Esophagus squamous epithelium (tissue), 4 donors: ENCODE data around the gene PRR35.

Experiments used
- POLR2A ChIP-seq, 4 donors: fragments of 450-650 bp; IDR thresholded peaks; one replicate each; pipeline ENCODE4 v1.6.1; 2017; ENCODE audit warnings: antibody characterized with exemption in 4 of 4, mild to moderate bottlenecking in 4 of 4, moderate library complexity in 3 of 4
- TF ChIP-seq, protein P1 (sequence below), 6 experiments: fragments of 450-650 bp in 4 of 6; fragments of 200-600 bp in 2 of 6; sonication (generic) in 2 of 6; IDR thresholded peaks; one replicate each; pipeline ENCODE4 v1.5.1; 2016 to 2019; ENCODE audit warnings: antibody characterized with exemption in 6 of 6, mild to moderate bottlenecking in 4 of 6, moderate library complexity in 4 of 6

DNA sequence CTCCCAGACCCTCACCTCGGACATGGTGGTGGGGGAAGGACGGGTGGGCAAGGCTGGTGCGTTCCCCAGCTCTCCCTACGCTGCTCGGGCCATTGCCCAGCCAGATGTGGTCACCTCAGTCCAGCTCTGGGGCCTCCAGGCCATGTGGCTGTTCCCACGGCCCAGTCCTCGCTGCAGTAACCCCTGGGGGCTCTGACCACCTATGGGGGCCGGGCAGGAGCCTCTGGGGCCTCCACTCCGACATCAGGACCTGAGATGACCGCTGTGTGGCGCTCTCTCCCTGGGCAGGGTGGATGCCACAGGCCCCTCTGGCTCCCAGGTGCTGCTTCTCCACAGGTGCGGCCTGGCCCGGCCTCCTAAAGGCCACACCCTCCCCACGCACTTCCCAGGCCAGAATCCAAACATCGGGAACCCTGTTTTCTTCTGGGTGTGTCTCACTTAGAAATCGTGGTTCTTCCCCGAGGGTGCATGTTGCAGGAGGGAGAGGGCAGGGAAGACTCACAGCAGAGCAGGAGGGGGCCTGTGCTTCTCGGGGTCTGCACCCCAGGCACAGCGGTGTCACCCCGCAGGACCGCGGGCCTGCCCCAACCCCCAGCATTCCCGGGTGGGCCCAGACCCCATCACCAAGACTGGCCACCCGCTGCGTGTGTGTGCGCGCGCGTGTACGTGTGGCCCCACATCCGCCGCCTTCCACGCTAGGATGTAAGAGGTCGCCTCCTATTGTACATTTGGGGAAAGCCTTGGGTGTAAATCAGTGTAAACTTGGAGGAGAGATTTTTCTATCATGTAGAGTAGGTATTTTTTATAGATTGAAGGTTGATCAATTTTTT lies 38.6 kb upstream of the PRR35 start:
- TF ChIP-seq, protein P1, sequence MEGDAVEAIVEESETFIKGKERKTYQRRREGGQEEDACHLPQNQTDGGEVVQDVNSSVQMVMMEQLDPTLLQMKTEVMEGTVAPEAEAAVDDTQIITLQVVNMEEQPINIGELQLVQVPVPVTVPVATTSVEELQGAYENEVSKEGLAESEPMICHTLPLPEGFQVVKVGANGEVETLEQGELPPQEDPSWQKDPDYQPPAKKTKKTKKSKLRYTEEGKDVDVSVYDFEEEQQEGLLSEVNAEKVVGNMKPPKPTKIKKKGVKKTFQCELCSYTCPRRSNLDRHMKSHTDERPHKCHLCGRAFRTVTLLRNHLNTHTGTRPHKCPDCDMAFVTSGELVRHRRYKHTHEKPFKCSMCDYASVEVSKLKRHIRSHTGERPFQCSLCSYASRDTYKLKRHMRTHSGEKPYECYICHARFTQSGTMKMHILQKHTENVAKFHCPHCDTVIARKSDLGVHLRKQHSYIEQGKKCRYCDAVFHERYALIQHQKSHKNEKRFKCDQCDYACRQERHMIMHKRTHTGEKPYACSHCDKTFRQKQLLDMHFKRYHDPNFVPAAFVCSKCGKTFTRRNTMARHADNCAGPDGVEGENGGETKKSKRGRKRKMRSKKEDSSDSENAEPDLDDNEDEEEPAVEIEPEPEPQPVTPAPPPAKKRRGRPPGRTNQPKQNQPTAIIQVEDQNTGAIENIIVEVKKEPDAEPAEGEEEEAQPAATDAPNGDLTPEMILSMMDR (IDR thresholded peaks at IDR 0.05), result peak in 5 of 6 experiments; percentile 31 to 60 (median 38)
- no peak for TF ChIP-seq POLR2A (IDR thresholded peaks at IDR 0.05)
